ENCODE measurements around the gene LPCAT3.
"Not testable (repeated sequence)": the region's sequence is repeated elsewhere in the genome, so short reads cannot be mapped to it uniquely, and the experiment has no call there.

LPCAT3 gene

DNA sequence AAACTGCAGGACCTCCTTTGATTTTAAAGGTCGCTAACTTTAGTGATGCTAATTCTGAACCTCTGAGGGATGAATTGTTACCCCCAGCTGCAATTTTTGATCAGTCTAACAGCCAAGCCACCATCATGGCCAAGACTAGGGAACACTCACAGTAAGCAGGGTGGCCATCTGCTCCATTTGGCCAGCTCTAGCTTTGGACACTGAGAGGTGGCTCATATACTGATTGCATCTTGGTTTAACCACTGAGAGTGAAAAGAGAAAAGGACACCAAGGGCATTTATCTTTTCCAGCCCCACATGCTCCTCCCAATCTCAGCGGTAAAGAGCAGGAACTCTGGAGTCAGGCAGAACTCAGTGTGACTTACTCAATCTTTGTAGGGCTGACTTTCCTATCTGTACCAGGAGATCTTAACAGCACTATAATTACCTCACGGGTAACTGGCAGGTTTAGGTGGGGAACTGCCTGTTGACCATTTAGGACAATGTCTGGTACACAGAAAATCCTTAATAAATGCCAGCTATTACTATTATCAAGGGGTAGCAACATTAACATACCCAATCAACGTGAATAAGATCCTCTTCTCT, 6.2 kb downstream of the LPCAT3 start:
- Histone ChIP-seq H3K4me1 (peaks cover 8% of the 10 kb centered on the region), H3K27ac (no peak overlapping the region), H3K9ac (no peak overlapping the region), H3K79me2 (peaks cover 15% of the 10 kb centered on the region), H3K4me3 (ENCODE audit: low read depth, low read length) (no peak overlapping the region), H2AFZ (no peak overlapping the region), H3K27me3 (ENCODE audit: control insufficient read depth, insufficient read depth, low read length) (no peaks in the 10 kb centered on the region), H3K9me3 (ENCODE audit: control insufficient read depth, low read length) (no peaks in the 10 kb centered on the region), H3K36me3 (ENCODE audit: control insufficient read depth, insufficient read depth, low read length) (no peaks in the 10 kb centered on the region), H3K4me2 (ENCODE audit: low read length) (no peak overlapping the region)
- TF ChIP-seq, protein P1, sequence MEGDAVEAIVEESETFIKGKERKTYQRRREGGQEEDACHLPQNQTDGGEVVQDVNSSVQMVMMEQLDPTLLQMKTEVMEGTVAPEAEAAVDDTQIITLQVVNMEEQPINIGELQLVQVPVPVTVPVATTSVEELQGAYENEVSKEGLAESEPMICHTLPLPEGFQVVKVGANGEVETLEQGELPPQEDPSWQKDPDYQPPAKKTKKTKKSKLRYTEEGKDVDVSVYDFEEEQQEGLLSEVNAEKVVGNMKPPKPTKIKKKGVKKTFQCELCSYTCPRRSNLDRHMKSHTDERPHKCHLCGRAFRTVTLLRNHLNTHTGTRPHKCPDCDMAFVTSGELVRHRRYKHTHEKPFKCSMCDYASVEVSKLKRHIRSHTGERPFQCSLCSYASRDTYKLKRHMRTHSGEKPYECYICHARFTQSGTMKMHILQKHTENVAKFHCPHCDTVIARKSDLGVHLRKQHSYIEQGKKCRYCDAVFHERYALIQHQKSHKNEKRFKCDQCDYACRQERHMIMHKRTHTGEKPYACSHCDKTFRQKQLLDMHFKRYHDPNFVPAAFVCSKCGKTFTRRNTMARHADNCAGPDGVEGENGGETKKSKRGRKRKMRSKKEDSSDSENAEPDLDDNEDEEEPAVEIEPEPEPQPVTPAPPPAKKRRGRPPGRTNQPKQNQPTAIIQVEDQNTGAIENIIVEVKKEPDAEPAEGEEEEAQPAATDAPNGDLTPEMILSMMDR (IDR thresholded peaks at IDR 0.05), result no peak

DNA sequence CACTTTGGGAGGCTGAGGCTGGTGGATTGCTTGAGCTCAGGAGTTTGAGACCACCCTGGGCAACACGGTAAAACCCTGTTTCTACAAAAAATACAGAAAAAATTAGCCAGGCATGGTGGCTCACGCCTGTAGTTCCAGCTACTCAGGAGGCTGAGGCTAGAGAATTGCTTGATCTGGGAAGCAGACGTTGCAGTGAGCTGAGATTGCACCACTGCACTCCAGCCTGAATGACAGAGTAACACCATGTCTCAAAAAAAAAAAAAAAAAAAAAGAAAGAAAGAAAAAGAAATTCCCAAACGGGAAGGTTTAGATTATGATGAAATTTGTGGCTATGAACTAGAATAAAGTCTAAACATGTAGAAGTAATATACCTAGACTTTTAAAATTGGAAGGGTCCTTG, 6.9 kb downstream of the LPCAT3 start:
- H3K27me3 ChIP-seq (ENCODE audit: control insufficient read depth, insufficient read depth, low read length); H2AFZ ChIP-seq; H3K36me3 ChIP-seq (ENCODE audit: control insufficient read depth, insufficient read depth, low read length); H3K4me3 ChIP-seq (ENCODE audit: low read depth, low read length); H3K27ac ChIP-seq; H3K9me3 ChIP-seq (ENCODE audit: control insufficient read depth, low read length); H3K4me1 ChIP-seq; H3K9ac ChIP-seq; H3K4me2 ChIP-seq (ENCODE audit: low read length): not testable (repeated sequence)
- peaks cover 15% of the 10 kb centered on the region for H3K79me2 ChIP-seq

DNA sequence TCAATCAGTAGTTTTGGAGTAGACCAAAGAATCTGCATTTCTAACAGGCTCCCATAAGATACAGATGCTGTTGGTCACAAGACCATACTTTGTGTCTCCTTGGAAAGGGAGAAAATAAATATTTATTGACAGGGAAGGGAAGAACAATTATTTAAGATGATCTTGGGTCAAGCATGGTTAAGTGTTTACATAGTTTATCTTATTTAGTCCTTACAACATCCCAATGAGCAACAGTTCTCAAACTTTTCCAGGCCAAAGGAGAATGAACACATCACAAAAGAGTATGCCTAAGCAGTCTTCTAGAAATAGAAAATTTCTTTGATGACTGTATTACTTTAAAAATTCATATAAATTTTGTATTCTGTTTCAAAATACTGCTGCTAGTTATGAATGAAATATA, 8.8 kb downstream of the LPCAT3 start:
- no peaks in the 10 kb centered on the region for H3K9me3 ChIP-seq (ENCODE audit: control insufficient read depth, low read length)
- H3K9ac ChIP-seq, result no peak overlapping the region
- TF ChIP-seq, protein P1 (IDR thresholded peaks at IDR 0.05), result no peak
- no peaks in the 10 kb centered on the region for H3K4me1 ChIP-seq
- no peak overlapping the region for H3K4me2 ChIP-seq (ENCODE audit: low read length)
- peaks cover 15% of the 10 kb centered on the region for H3K79me2 ChIP-seq
- H2AFZ ChIP-seq, result no peak overlapping the region
- no peaks in the 10 kb centered on the region for H3K36me3 ChIP-seq (ENCODE audit: control insufficient read depth, insufficient read depth, low read length)
- H3K27ac ChIP-seq, result no peak overlapping the region
- H3K4me3 ChIP-seq (ENCODE audit: low read depth, low read length), result no peak overlapping the region
- H3K27me3 ChIP-seq (ENCODE audit: control insufficient read depth, insufficient read depth, low read length), result no peaks in the 10 kb centered on the region

DNA sequence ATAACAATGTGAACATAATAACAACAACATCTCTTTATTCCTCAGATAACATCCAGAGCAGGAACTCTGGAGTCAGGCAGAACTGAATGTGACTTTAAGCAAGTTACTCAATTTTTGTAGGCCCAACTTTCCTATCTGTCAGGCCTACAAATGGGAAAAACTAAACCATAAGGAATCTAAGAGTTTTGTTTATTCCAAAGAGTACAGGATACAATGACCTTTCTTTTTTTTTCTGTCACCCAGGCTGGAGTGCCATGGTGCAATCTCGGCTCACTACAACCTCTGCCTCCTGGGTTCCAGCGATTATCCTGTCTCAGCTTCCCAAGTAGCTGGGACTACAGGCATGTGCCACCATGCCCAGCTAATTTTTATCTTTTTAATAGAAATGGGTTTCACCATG, 9.4 kb downstream of the LPCAT3 start:
- Histone ChIP-seq H3K36me3 (ENCODE audit: control insufficient read depth, insufficient read depth, low read length) (no peaks in the 10 kb centered on the region), H3K27me3 (ENCODE audit: control insufficient read depth, insufficient read depth, low read length) (no peaks in the 10 kb centered on the region), H3K4me3 (ENCODE audit: low read depth, low read length) (no peak overlapping the region), H3K27ac (no peak overlapping the region), H2AFZ (no peak overlapping the region), H3K79me2 (peaks cover 15% of the 10 kb centered on the region), H3K4me1 (no peaks in the 10 kb centered on the region), H3K9ac (no peak overlapping the region), H3K9me3 (ENCODE audit: control insufficient read depth, low read length) (no peaks in the 10 kb centered on the region), H3K4me2 (ENCODE audit: low read length) (no peak overlapping the region)
- TF ChIP-seq, protein P1 (IDR thresholded peaks at IDR 0.05), result no peak

DNA sequence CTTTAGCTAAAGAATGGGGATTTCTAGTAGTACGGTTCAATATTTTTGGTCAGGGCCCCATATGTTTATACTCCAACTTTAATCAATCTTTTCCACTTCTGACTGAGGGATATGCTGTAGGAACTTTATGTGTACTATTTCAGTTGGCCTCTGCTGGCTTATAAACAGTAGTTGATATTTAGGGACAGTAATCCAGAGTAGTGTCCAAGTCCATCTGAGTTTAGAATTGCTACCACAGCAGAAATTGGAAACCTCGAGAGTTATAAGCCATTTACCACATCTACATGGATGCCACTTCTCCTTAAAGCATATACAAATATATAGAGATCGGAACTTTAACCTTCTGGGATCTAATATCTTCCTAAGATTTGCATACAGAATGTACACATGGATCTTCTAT, 11.6 kb downstream of the LPCAT3 start:
- H3K9ac ChIP-seq, result no peak overlapping the region
- H3K79me2 ChIP-seq, result peaks cover 11% of the 10 kb centered on the region
- H3K9me3 ChIP-seq (ENCODE audit: control insufficient read depth, low read length), result no peaks in the 10 kb centered on the region
- H3K4me3 ChIP-seq (ENCODE audit: low read depth, low read length), result no peak overlapping the region
- no peaks in the 10 kb centered on the region for H3K27me3 ChIP-seq (ENCODE audit: control insufficient read depth, insufficient read depth, low read length)
- H2AFZ ChIP-seq, result no peak overlapping the region
- TF ChIP-seq, protein P1 (IDR thresholded peaks at IDR 0.05), result no peak
- no peak overlapping the region for H3K27ac ChIP-seq
- H3K4me1 ChIP-seq, result no peaks in the 10 kb centered on the region
- no peak overlapping the region for H3K4me2 ChIP-seq (ENCODE audit: low read length)
- H3K36me3 ChIP-seq (ENCODE audit: control insufficient read depth, insufficient read depth, low read length), result no peaks in the 10 kb centered on the region
